SK-N-SH (cell line): ENCODE measurements around the gene GRK5. TPM values are rescaled to one million over a fixed set of nuclear protein-coding genes. Genes with fewer than 3 reads are reported as not detected.

ENCODE experiments used
- CTCF ChIA-PET: fragments of 300-600, 350-600 bp; formaldehyde crosslinking; extraction: SDS; loops from one replicate; lab custom pipeline; 2021; lab: Yijun Ruan, JAX
- POLR2A ChIA-PET: fragments of 350-600 bp; sonication (Branson Sonifier 250); formaldehyde crosslinking; extraction: SDS; loops from one replicate; lab custom pipeline; 2020; ENCODE audit warnings: antibody characterized with exemption, inconsistent platforms; lab: Yijun Ruan, JAX
- DNase-seq: peaks from one replicate; pipeline ENCODE4 v3.0.0; 2012
- H2AFZ ChIP-seq: fragments of 200-600 bp; sonication (generic); 2 replicates; pipeline ENCODE4 v1.8.1; 2016; ENCODE audit warnings: antibody characterized with exemption, mild to moderate bottlenecking, low read depth
- H3F3A ChIP-seq: fragments of 200-600 bp; sonication (generic); replicated peaks from 2 replicates; pipeline ENCODE3; 2016; ENCODE audit warnings: antibody characterized with exemption, mild to moderate bottlenecking; ENCODE audit not compliant: insufficient read depth
- H3K27ac ChIP-seq, 2 experiments: fragments of 200-500 bp in 1 of 2; fragments of 200-600 bp in 1 of 2; sonication (Bioruptor generic) in 1 of 2; sonication (generic), shearing (Covaris generic) in 1 of 2; 2 replicates each; pipeline versions ENCODE4 v1.5.1 to v1.6.1; 2014 to 2016; ENCODE audit warnings: low read depth in 2 of 2, inconsistent platforms in 1 of 2, low read length in 1 of 2, mild to moderate bottlenecking in 1 of 2, mixed read lengths in 1 of 2
- H3K27me3 ChIP-seq: fragments of 200-600 bp; sonication (generic), shearing (Covaris generic); 2 replicates; pipeline ENCODE4 v1.6.1; 2016; ENCODE audit warnings: mixed run types; ENCODE audit not compliant: insufficient read depth
- H3K36me3 ChIP-seq, 2 experiments: fragments of 200-500 bp in 1 of 2; fragments of 200-600 bp in 1 of 2; sonication (Bioruptor generic) in 1 of 2; sonication (generic) in 1 of 2; replicated peaks in 1 of 2; 2 replicates each; pipeline versions ENCODE3 to v1.5.1; 2014 to 2016; ENCODE audit warnings: low read length in 1 of 2, mild to moderate bottlenecking in 1 of 2; ENCODE audit not compliant: insufficient read depth in 2 of 2, control insufficient read depth in 1 of 2
- H3K4me1 ChIP-seq, 2 experiments: fragments of 200-500 bp in 1 of 2; fragments of 200-600 bp in 1 of 2; sonication (Bioruptor generic) in 1 of 2; sonication (generic), shearing (Covaris generic) in 1 of 2; 2 replicates each; pipeline versions ENCODE4 v1.5.1 to v1.6.1; 2014 to 2016; ENCODE audit warnings: low read depth in 1 of 2, low read length in 1 of 2, mixed run types in 1 of 2; ENCODE audit not compliant: insufficient read depth in 2 of 2, control insufficient read depth in 1 of 2
- H3K4me2 ChIP-seq: fragments of 200-600 bp; sonication (generic), shearing (Covaris generic); 2 replicates; pipeline ENCODE4 v1.6.1; 2017; ENCODE audit warnings: mixed run types
- H3K4me3 ChIP-seq, 2 experiments: fragments of 200-500 bp in 1 of 2; fragments of 200-600 bp in 1 of 2; sonication (Bioruptor generic) in 1 of 2; sonication (generic), shearing (Covaris generic) in 1 of 2; 2 replicates each; pipeline versions ENCODE4 v1.5.1 to v1.8.1; 2014 to 2016; ENCODE audit warnings: low read depth in 2 of 2, inconsistent platforms in 1 of 2, low read length in 1 of 2, mild to moderate bottlenecking in 1 of 2, mixed read lengths in 1 of 2, moderate library complexity in 1 of 2
- H3K79me2 ChIP-seq: fragments of 200-600 bp; sonication (generic); 2 replicates; pipeline ENCODE4 v1.8.1; 2017; ENCODE audit warnings: mild to moderate bottlenecking; ENCODE audit not compliant: insufficient read depth
- H3K9ac ChIP-seq: fragments of 200-600 bp; sonication (generic); 2 replicates; pipeline ENCODE4 v1.6.1; 2017; ENCODE audit warnings: mixed run types
- H3K9me2 ChIP-seq: fragments of 200-600 bp; sonication (generic); 2 replicates; pipeline ENCODE4 v1.6.1; 2017; ENCODE audit warnings: mixed run types
- H3K9me3 ChIP-seq: fragments of 200-600 bp; sonication (generic); 2 replicates; pipeline ENCODE4 v1.6.1; 2017; ENCODE audit warnings: mixed run types, mild to moderate bottlenecking, moderate library complexity
- H4K20me1 ChIP-seq: fragments of 200-600 bp; sonication (generic); 2 replicates; pipeline ENCODE4 v1.6.1; 2017; ENCODE audit warnings: mild to moderate bottlenecking, mixed run types; ENCODE audit not compliant: insufficient read depth
- CHD2 ChIP-seq: fragments of 150-350 bp; IDR thresholded peaks from 2 replicates; pipeline ENCODE4 v1.6.1; 2018; ENCODE audit warnings: low read length; ENCODE audit not compliant: partially characterized antibody
- CTCF ChIP-seq: fragments of 200-600 bp; sonication (generic); IDR thresholded peaks from 2 replicates; pipeline ENCODE4 v1.6.1; 2017; ENCODE audit warnings: antibody characterized with exemption, mild to moderate bottlenecking, moderate library complexity
- ELF1 ChIP-seq: IDR thresholded peaks from 2 replicates; pipeline ENCODE4 v1.4.0; 2012
- EP300 ChIP-seq, 2 experiments: IDR thresholded peaks; 2 replicates each; pipeline versions ENCODE4 v1.4.0 to v1.6.1; 2012; ENCODE audit warnings: borderline replicate concordance in 1 of 2, low read depth in 1 of 2, low read length in 1 of 2
- FOSL2 ChIP-seq: IDR thresholded peaks from 2 replicates; pipeline ENCODE4 v1.4.0; 2012; ENCODE audit warnings: low read depth, mild to moderate bottlenecking, moderate library complexity, borderline replicate concordance
- FOXM1 ChIP-seq: IDR thresholded peaks from 2 replicates; pipeline ENCODE4 v1.4.0; 2012; ENCODE audit warnings: low read depth, mild to moderate bottlenecking
- GABPA ChIP-seq: IDR thresholded peaks from 2 replicates; pipeline ENCODE4 v1.4.0; 2012; ENCODE audit warnings: low read depth, mild to moderate bottlenecking
- GATA2 ChIP-seq: sonication (generic); formaldehyde crosslinking; IDR thresholded peaks from 2 replicates; pipeline ENCODE4 v1.5.0; 2020; ENCODE audit warnings: mild to moderate bottlenecking, missing genetic modification reagents
- JUND ChIP-seq: IDR thresholded peaks from 2 replicates; pipeline ENCODE4 v1.4.0; 2012
- MXI1 ChIP-seq: IDR thresholded peaks from 2 replicates; pipeline ENCODE4 v1.6.1; 2012; ENCODE audit warnings: mild to moderate bottlenecking, low read depth, low read length, improper control_type of control experiment
- NRF1 ChIP-seq: IDR thresholded peaks from 2 replicates; pipeline ENCODE4 v1.6.1; 2012; ENCODE audit warnings: low read depth, mild to moderate bottlenecking, low read length
- PBX3 ChIP-seq: IDR thresholded peaks from 2 replicates; pipeline ENCODE4; 2012
- POLR2AphosphoS5 ChIP-seq: IDR thresholded peaks from 2 replicates; pipeline ENCODE4 v1.6.1; 2012; ENCODE audit warnings: low read depth, low read length
- RAD21 ChIP-seq: IDR thresholded peaks from 2 replicates; pipeline ENCODE4 v1.6.1; 2012; ENCODE audit warnings: mild to moderate bottlenecking, low read length
- RCOR1 ChIP-seq: fragments of 150-350 bp; IDR thresholded peaks from 2 replicates; pipeline ENCODE4 v1.6.1; 2017; ENCODE audit warnings: antibody characterized with exemption, low read length
- REST ChIP-seq: IDR thresholded peaks from 2 replicates; pipeline ENCODE4 v1.6.1; 2012; ENCODE audit warnings: mild to moderate bottlenecking, low read depth, low read length, moderate library complexity
- RFX5 ChIP-seq: IDR thresholded peaks from 2 replicates; pipeline ENCODE4 v1.6.1; 2012; ENCODE audit warnings: mild to moderate bottlenecking, improper control_type of control experiment, low read length
- RXRA ChIP-seq: IDR thresholded peaks from 2 replicates; pipeline ENCODE4 v1.4.0; 2012; ENCODE audit warnings: low read depth, mild to moderate bottlenecking, borderline replicate concordance
- SIN3A ChIP-seq: IDR thresholded peaks from 2 replicates; pipeline ENCODE4 v1.6.1; 2012; ENCODE audit warnings: low read depth, mild to moderate bottlenecking, low read length, moderate library complexity, borderline replicate concordance
- SMC3 ChIP-seq: IDR thresholded peaks from 2 replicates; pipeline ENCODE4 v1.6.1; 2012; ENCODE audit warnings: low read depth, low read length, improper control_type of control experiment
- TAF1 ChIP-seq: IDR thresholded peaks from 2 replicates; pipeline ENCODE4 v1.6.1; 2012; ENCODE audit warnings: low read depth, mild to moderate bottlenecking, low read length, moderate library complexity, borderline replicate concordance
- TCF12 ChIP-seq: IDR thresholded peaks from 2 replicates; pipeline ENCODE4 v1.4.0; 2012
- TEAD4 ChIP-seq: IDR thresholded peaks from 2 replicates; pipeline ENCODE4 v1.4.0; 2012; ENCODE audit warnings: mild to moderate bottlenecking, borderline replicate concordance; ENCODE audit not compliant: insufficient read depth
- YY1 ChIP-seq: IDR thresholded peaks from 2 replicates; pipeline ENCODE4 v1.4.0; 2012; ENCODE audit warnings: low read depth, mild to moderate bottlenecking
- ZBTB33 ChIP-seq: IDR thresholded peaks from 2 replicates; pipeline ENCODE4 v1.4.0; 2012; ENCODE audit warnings: low read depth, borderline replicate concordance
- WGBS: methylation state at CpG from one replicate; pipeline ENCODE4 v1.1.6; 2017; ENCODE audit warnings: low lambda C conversion rate; 5-methylcytosine and 5-hydroxymethylcytosine counted together
- polyA plus RNA-seq, 3 experiments: library from polyadenylated mRNA; depleted of rRNA; stranded (reverse); fragments of >200 nt; gene quantifications; 2 replicates each; pipeline ENCODE4 v1.2.3, GENCODE V29; 2012

GRK5 gene
- polyA plus RNA-seq, 1 of the 3 experiments (the other 2 are of a cell fraction), result 12.1 TPM

GRCh38 chr10:119209035-119209735 is 1.8 kb downstream of the GRK5 start:
- Histone ChIP-seq H3K4me1 (peaks cover 29 to 43% of the 10 kb centered on the region in 2 experiments), H3K36me3 (no peaks in the 10 kb centered on the region), H3K9me2 (no peaks in the 10 kb centered on the region), H3K9ac (peak overlapping the region; percentile 74), H3K4me3 (peak overlapping the region; percentile 91), H2AFZ (peak overlapping the region; percentile 65), H3K27me3 (no peaks in the 10 kb centered on the region), H3K9me3 (no peaks in the 10 kb centered on the region), H3K27ac (peak overlapping the region; percentile 67 to 98), H4K20me1 (no peaks in the 10 kb centered on the region), H3K4me2 (peak overlapping the region; percentile 97), H3F3A (peaks cover 30% of the 10 kb centered on the region), H3K79me2 (peaks cover 52% of the 10 kb centered on the region)
- DNase-seq, result peak; percentile 71
- CTCF ChIA-PET, result interaction anchor here (0.8 to 15.4 kb wide), 29 partner anchors 9 to 542 kb away, joined by 3 to 505 read pairs (median 5); no protein-coding TSS in a partner anchor
- WGBS, result 7% methylated on average over 14 of the region's 15 CpGs
- POLR2A ChIA-PET, result interaction anchor here (0.7 to 1.1 kb wide), 3 partner anchors 13 to 118 kb away, joined by 3 to 4 read pairs (median 4); no protein-coding TSS in a partner anchor
- TF ChIP-seq FOSL2 (no peak), FOXM1 (no peak), RFX5 (no peak), NRF1 (no peak), CTCF (peak; percentile 88), ZBTB33 (no peak), CHD2 (peak; percentile 58), JUND (no peak), TEAD4 (no peak), MXI1 (peak; percentile 55; the same call in 1 of the 2 replicates), YY1 (0 out of 2 replicates have a peak, but pooled peaks have one; percentile 7), RCOR1 (peak; percentile 39; the same call in 1 of the 2 replicates), REST (no peak), SMC3 (peak; percentile 54), ELF1 (no peak), GABPA (no peak), PBX3 (no peak), RAD21 (peak; percentile 52), POLR2AphosphoS5 (no peak), SIN3A (0 out of 2 replicates have a peak, but pooled peaks have one; percentile 34), EP300 (IDR thresholded peaks at IDR 0.05; ENCODE audit: borderline replicate concordance in 1 of 2, low read depth in 1 of 2, low read length in 1 of 2) (no peak), TCF12 (no peak), RXRA (0 out of 2 replicates have a peak, but pooled peaks have one; percentile 2), GATA2 (CRISPR knock-in tag) (no peak), TAF1 (no peak)
